B cell (primary cell): ENCODE results near the gene TRPM6.

Experiments used
- CTCF ChIP-seq: fragments of 200-600 bp; IDR thresholded peaks from one replicate; pipeline ENCODE4 v1.8.0; 2022; ENCODE audit warnings: antibody characterized with exemption, mild to moderate bottlenecking
- EZH2 ChIP-seq: IDR thresholded peaks from 2 replicates; pipeline ENCODE4 v1.6.1; 2012; ENCODE audit warnings: borderline replicate concordance, low read depth, mild to moderate bottlenecking, moderate library complexity, low read length; ENCODE audit not compliant: insufficient read depth, poor library complexity, severe bottlenecking

- TF ChIP-seq CTCF, result no peak
- no peak for TF ChIP-seq EZH2
These were observed 127.6 kb downstream of the TRPM6 start for GRCh38 chr9:74760031-74760700.
